GM23338 (cell line): Measurements from ENCODE around the gene CIAO1. TPM values are rescaled to one million over a fixed set of nuclear protein-coding genes. Genes with fewer than 3 reads are reported as not detected.

Experiments used
- ATAC-seq: fragments of 200-7000 bp; cut with Tn5 transposase; 3 replicates; pipeline ENCODE4 v1.9.1; 2020
- DNase-seq: peaks from one replicate; pipeline ENCODE4 v3.0.0-alpha.2; 2015; ENCODE audit warnings: low spot score
- H2AFZ ChIP-seq: fragments of 200-600 bp; sonication (generic); 2 replicates; pipeline ENCODE4 v1.8.0; 2016; ENCODE audit warnings: antibody characterized with exemption, mild to moderate bottlenecking, moderate library complexity
- H3F3A ChIP-seq: fragments of 200-600 bp; sonication (generic); replicated peaks from 2 replicates; pipeline ENCODE4 v1.8.0; 2017; ENCODE audit warnings: antibody characterized with exemption, mixed run types, low read depth
- H3K27ac ChIP-seq: fragments of 200-600 bp; sonication (generic); 2 replicates; pipeline ENCODE4 v1.6.1; 2016; ENCODE audit warnings: low read depth
- H3K27me3 ChIP-seq: fragments of 200-600 bp; sonication (generic); 2 replicates; pipeline ENCODE4 v1.8.0; 2016; ENCODE audit warnings: mild to moderate bottlenecking, mixed run types, moderate library complexity; ENCODE audit not compliant: insufficient read depth
- H3K36me3 ChIP-seq: fragments of 200-600 bp; sonication (generic); 2 replicates; pipeline ENCODE4 v1.8.0; 2016; ENCODE audit warnings: mild to moderate bottlenecking; ENCODE audit not compliant: insufficient read depth
- H3K4me1 ChIP-seq: fragments of 200-600 bp; sonication (generic); 2 replicates; pipeline ENCODE4 v1.8.0; 2016; ENCODE audit warnings: mild to moderate bottlenecking, moderate library complexity; ENCODE audit not compliant: insufficient read depth
- H3K4me2 ChIP-seq: fragments of 200-600 bp; sonication (generic); 2 replicates; pipeline ENCODE4 v1.7.1; 2017; ENCODE audit warnings: mixed run types
- H3K4me3 ChIP-seq: fragments of 200-600 bp; sonication (generic); 2 replicates; pipeline ENCODE4 v1.6.1; 2016; ENCODE audit warnings: mixed run types
- H3K79me2 ChIP-seq: fragments of 200-600 bp; sonication (generic); replicated peaks from 2 replicates; pipeline ENCODE4 v1.8.0; 2017; ENCODE audit warnings: mild to moderate bottlenecking; ENCODE audit not compliant: insufficient read depth
- H3K9me2 ChIP-seq: fragments of 200-600 bp; sonication (generic); 2 replicates; pipeline ENCODE4 v1.8.0; 2017; ENCODE audit not compliant: insufficient read depth
- H4K20me1 ChIP-seq: fragments of 200-600 bp; sonication (generic); replicated peaks from 2 replicates; pipeline ENCODE4 v1.8.0; 2017; ENCODE audit warnings: mild to moderate bottlenecking; ENCODE audit not compliant: insufficient read depth
- H3K27ac Mint-ChIP-seq: 2 replicates; pipeline ENCODE4 v1.8.0; 2020; ENCODE audit warnings: inconsistent platforms, mild to moderate bottlenecking, moderate library complexity, mixed read lengths
- H3K27me3 Mint-ChIP-seq: 3 replicates; pipeline ENCODE4 v1.8.0; 2022; ENCODE audit warnings: low read depth, mild to moderate bottlenecking, moderate library complexity, mixed read lengths, inconsistent platforms; ENCODE audit not compliant: insufficient read depth, poor library complexity
- H3K36me3 Mint-ChIP-seq: 3 replicates; pipeline ENCODE4 v1.8.0; 2021; ENCODE audit warnings: low read depth, mild to moderate bottlenecking, inconsistent platforms, moderate library complexity, mixed read lengths
- H3K4me1 Mint-ChIP-seq: 3 replicates; pipeline ENCODE4 v1.8.0; 2020; ENCODE audit warnings: mild to moderate bottlenecking, inconsistent platforms, mixed read lengths
- H3K4me3 Mint-ChIP-seq: 3 replicates; pipeline ENCODE4 v1.8.0; 2021; ENCODE audit warnings: moderate library complexity, mild to moderate bottlenecking, inconsistent platforms, mixed read lengths
- H3K9me3 Mint-ChIP-seq: 3 replicates; pipeline ENCODE4 v1.8.0; 2020; ENCODE audit warnings: moderate library complexity, mild to moderate bottlenecking, inconsistent platforms, mixed read lengths
- EZH2 ChIP-seq: fragments of 200-600 bp; sonication (generic); IDR thresholded peaks from one replicate; pipeline ENCODE4 v1.8.0; 2017; ENCODE audit warnings: antibody characterized with exemption, mild to moderate bottlenecking, low read depth; ENCODE audit not compliant: unreplicated experiment
- NANOG ChIP-seq: IDR thresholded peaks from 2 replicates; pipeline ENCODE4 v1.6.1; 2016; ENCODE audit warnings: antibody characterized with exemption, borderline replicate concordance
- ZNF114 ChIP-seq: fragments of 250-450 bp; sonication (Bioruptor Pico); IDR thresholded peaks from 2 replicates; pipeline ENCODE4 v1.5.0; 2020; ENCODE audit warnings: mild to moderate bottlenecking, moderate library complexity
- polyA plus RNA-seq: library from polyadenylated mRNA; unstranded; fragments of >200 nt; fragmentation: Nextera tagmentation; extraction: Ambion mirVana; gene quantifications from 2 replicates; pipeline ENCODE4 v1.2.1, GENCODE V29; 2016
- total RNA-seq: library from RNA; depleted of rRNA; stranded (reverse); fragments of >200 nt; shearing (Covaris generic); gene quantifications from 2 replicates; pipeline ENCODE4 v1.2.3, GENCODE V29; 2014
- TF ChIP-seq, protein P1 (sequence below): IDR thresholded peaks from 2 replicates; pipeline ENCODE4 v1.6.1; 2016; ENCODE audit warnings: antibody characterized with exemption
- TF ChIP-seq, protein P2 (sequence below): fragments of 250-450 bp; sonication (Bioruptor Pico); IDR thresholded peaks from 2 replicates; pipeline ENCODE4 v1.5.0; 2020; ENCODE audit warnings: mild to moderate bottlenecking, moderate library complexity

The CIAO1 gene
- total and polyA plus RNA-seq, 2 experiments from 2014 or later, result 48.8 to 119 TPM

DNA sequence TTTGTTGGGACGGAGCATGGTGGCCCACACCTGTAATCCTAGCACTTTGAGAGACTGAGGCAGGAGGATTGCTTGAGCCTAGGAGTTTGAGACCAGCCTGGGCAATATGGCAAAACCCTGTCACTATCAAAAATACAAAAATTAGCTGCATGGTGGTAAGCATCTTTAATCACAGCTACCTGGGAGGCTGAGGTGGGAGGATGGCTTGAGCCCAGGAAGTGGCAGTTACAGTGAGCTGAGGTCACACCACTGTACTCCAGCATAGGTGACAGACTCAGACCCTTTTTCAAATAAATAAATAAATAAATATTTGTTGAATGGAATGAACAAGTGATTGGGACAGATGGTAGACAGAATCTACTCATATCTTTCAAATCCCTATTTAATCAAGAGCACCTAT is 53.4 kb downstream of the CIAO1 start:
- Histone ChIP-seq H3K4me1 (0 out of 2 replicates have a peak, but pooled peaks cover 8% of the 10 kb centered on the region), H2AFZ (no peak overlapping the region), H3K9me2 (no peaks in the 10 kb centered on the region), H3K4me2 (no peak overlapping the region), H3K27me3 (peaks cover 59% of the 10 kb centered on the region), H3K4me3 (no peak overlapping the region), H3K27ac (no peak overlapping the region), H4K20me1 (no peaks in the 10 kb centered on the region), H3K79me2 (no peaks in the 10 kb centered on the region), H3K36me3 (no peaks in the 10 kb centered on the region; the same call in 1 of the 2 replicates), H3F3A (peaks cover 9% of the 10 kb centered on the region; the same call in 1 of the 2 replicates)
- Mint-ChIP-seq H3K4me1 (peaks cover 7% of the 10 kb centered on the region; the same call in 2 of the 3 replicates), H3K9me3 (no peaks in the 10 kb centered on the region; the same call in 2 of the 3 replicates), H3K36me3 (no peaks in the 10 kb centered on the region), H3K27ac (no peak overlapping the region), H3K4me3 (no peak overlapping the region), H3K27me3 (peaks cover 41% of the 10 kb centered on the region)
- TF ChIP-seq, protein P1, sequence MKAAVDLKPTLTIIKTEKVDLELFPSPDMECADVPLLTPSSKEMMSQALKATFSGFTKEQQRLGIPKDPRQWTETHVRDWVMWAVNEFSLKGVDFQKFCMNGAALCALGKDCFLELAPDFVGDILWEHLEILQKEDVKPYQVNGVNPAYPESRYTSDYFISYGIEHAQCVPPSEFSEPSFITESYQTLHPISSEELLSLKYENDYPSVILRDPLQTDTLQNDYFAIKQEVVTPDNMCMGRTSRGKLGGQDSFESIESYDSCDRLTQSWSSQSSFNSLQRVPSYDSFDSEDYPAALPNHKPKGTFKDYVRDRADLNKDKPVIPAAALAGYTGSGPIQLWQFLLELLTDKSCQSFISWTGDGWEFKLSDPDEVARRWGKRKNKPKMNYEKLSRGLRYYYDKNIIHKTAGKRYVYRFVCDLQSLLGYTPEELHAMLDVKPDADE, result no peak
- no peak for TF ChIP-seq NANOG
- TF ChIP-seq, protein P2, sequence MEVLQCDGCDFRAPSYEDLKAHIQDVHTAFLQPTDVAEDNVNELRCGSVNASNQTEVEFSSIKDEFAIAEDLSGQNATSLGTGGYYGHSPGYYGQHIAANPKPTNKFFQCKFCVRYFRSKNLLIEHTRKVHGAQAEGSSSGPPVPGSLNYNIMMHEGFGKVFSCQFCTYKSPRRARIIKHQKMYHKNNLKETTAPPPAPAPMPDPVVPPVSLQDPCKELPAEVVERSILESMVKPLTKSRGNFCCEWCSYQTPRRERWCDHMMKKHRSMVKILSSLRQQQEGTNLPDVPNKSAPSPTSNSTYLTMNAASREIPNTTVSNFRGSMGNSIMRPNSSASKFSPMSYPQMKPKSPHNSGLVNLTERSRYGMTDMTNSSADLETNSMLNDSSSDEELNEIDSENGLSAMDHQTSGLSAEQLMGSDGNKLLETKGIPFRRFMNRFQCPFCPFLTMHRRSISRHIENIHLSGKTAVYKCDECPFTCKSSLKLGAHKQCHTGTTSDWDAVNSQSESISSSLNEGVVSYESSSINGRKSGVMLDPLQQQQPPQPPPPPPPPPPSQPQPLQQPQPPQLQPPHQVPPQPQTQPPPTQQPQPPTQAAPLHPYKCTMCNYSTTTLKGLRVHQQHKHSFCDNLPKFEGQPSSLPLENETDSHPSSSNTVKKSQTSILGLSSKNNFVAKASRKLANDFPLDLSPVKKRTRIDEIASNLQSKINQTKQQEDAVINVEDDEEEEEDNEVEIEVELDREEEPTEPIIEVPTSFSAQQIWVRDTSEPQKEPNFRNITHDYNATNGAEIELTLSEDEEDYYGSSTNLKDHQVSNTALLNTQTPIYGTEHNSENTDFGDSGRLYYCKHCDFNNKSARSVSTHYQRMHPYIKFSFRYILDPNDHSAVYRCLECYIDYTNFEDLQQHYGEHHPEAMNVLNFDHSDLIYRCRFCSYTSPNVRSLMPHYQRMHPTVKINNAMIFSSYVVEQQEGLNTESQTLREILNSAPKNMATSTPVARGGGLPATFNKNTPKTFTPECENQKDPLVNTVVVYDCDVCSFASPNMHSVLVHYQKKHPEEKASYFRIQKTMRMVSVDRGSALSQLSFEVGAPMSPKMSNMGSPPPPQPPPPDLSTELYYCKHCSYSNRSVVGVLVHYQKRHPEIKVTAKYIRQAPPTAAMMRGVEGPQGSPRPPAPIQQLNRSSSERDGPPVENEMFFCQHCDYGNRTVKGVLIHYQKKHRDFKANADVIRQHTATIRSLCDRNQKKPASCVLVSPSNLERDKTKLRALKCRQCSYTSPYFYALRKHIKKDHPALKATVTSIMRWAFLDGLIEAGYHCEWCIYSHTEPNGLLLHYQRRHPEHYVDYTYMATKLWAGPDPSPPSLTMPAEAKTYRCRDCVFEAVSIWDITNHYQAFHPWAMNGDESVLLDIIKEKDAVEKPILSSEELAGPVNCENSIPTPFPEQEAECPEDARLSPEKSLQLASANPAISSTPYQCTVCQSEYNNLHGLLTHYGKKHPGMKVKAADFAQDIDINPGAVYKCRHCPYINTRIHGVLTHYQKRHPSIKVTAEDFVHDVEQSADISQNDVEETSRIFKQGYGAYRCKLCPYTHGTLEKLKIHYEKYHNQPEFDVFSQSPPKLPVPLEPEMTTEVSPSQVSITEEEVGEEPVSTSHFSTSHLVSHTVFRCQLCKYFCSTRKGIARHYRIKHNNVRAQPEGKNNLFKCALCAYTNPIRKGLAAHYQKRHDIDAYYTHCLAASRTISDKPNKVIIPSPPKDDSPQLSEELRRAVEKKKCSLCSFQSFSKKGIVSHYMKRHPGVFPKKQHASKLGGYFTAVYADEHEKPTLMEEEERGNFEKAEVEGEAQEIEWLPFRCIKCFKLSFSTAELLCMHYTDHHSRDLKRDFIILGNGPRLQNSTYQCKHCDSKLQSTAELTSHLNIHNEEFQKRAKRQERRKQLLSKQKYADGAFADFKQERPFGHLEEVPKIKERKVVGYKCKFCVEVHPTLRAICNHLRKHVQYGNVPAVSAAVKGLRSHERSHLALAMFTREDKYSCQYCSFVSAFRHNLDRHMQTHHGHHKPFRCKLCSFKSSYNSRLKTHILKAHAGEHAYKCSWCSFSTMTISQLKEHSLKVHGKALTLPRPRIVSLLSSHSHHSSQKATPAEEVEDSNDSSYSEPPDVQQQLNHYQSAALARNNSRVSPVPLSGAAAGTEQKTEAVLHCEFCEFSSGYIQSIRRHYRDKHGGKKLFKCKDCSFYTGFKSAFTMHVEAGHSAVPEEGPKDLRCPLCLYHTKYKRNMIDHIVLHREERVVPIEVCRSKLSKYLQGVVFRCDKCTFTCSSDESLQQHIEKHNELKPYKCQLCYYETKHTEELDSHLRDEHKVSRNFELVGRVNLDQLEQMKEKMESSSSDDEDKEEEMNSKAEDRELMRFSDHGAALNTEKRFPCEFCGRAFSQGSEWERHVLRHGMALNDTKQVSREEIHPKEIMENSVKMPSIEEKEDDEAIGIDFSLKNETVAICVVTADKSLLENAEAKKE (CRISPR knock-in tag), result no peak
- DNase-seq, result no peak
- ATAC-seq, result no peak

DNA sequence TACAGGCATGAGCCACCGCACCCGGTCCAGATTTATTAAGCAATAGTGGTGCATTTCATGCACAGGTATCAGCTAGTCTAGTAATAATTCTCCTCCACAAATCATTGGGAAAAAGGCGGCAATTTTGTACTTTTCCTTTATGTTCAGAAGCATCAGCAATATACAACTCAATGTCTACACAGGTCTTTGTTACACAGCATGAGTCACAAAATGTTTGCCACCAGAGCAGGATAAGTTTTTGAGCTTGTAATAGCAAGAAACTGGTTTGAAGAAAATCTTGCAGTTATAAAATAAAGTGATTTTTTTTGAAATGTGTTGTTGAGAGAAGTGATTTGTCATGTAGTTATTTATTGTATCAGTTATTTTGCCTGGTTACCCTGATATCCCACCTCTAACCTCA is 54.3 kb downstream of the CIAO1 start:
- Mint-ChIP-seq H3K36me3 (no peaks in the 10 kb centered on the region), H3K27me3 (peaks cover 46% of the 10 kb centered on the region), H3K27ac (no peak overlapping the region), H3K9me3 (no peaks in the 10 kb centered on the region; the same call in 2 of the 3 replicates), H3K4me3 (peak overlapping the region; percentile 86), H3K4me1 (peaks cover 11% of the 10 kb centered on the region; the same call in 2 of the 3 replicates)
- H3K4me2 ChIP-seq, result peak overlapping the region; percentile 96
- no peak overlapping the region for H2AFZ ChIP-seq
- peaks cover 65% of the 10 kb centered on the region for H3K27me3 ChIP-seq
- H3K4me1 ChIP-seq, result 0 out of 2 replicates have a peak, but pooled peaks cover 11% of the 10 kb centered on the region
- H3K27ac ChIP-seq, result no peak overlapping the region
- DNase-seq, result no peak
- peak overlapping the region; percentile 82 for H3K4me3 ChIP-seq
- H3K9me2 ChIP-seq, result no peaks in the 10 kb centered on the region
- H3K36me3 ChIP-seq, result no peaks in the 10 kb centered on the region; the same call in 1 of the 2 replicates
- peaks cover 13% of the 10 kb centered on the region; the same call in 1 of the 2 replicates for H3F3A ChIP-seq
- no peaks in the 10 kb centered on the region for H4K20me1 ChIP-seq
- no peaks in the 10 kb centered on the region for H3K79me2 ChIP-seq
- no peak for ATAC-seq
- TF ChIP-seq ZNF114 (CRISPR knock-in tag) (no peak), EZH2 (no peak)
- TF ChIP-seq, protein P2 (CRISPR knock-in tag), result no peak
